Activated CD8-positive, alpha-beta memory T cell treated with anti-CD3 and anti-CD28 coated beads for 24 hours (primary cell): ENCODE data around the gene NPNT.

Experiments used
- DNase-seq: peaks from one replicate; pipeline ENCODE4 v3.0.0-alpha.2; 2020

Gene NPNT

DNA sequence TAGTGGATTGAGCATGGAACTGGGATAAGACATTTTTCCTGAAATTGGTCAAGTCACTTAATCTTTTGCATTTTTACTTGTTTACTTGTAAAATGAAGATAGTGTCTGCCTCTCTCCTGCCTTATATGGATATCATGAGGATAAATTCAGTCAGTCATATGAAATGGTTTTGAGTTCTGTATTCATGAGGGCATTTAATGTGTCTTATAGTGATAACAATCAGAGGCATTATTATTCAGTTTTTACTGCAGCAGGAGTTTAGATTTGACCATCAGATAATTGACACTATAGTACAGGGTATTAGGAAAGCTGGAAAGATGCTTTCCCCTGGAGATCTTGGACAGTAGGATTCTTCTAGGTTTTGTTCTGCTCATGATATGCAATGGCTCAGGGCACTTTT lies 26.0 kb downstream of the NPNT start:
- DNase-seq: no peak

DNA sequence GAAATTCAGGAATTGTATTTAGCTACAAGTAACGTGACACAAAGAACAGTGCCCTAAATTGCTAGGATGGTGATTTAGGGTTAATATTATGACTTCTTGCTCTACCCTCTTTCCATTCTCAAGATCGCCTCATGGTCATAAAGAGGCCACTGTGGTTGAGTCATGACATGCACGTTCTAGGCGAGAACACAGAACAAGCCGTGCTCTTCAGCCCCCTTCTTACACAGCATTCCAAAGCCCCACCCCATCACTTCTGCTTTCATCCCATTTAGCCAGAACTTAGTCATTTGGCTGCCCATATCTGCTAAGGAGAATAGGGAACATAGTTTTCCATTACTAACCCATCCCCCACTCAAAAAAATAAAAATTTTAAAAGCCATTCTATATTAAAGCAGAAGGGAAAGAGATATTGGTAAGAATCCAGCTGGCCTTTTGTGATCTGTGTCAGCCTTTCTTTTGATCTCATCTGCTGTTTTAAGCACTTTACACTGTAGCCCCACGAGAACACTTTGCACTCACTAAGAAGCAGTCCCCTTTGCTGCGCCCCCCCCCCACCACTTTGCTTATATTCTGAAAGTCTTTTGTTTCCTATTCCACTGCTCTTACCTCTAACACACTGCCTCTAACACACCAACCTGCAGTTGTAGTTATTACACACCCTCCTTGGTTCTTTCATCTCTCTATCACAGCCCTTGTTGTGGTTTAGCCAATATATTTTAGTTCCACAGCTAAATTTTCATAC lies 28.4 kb downstream of the NPNT start:
- DNase-seq: no peak

DNA sequence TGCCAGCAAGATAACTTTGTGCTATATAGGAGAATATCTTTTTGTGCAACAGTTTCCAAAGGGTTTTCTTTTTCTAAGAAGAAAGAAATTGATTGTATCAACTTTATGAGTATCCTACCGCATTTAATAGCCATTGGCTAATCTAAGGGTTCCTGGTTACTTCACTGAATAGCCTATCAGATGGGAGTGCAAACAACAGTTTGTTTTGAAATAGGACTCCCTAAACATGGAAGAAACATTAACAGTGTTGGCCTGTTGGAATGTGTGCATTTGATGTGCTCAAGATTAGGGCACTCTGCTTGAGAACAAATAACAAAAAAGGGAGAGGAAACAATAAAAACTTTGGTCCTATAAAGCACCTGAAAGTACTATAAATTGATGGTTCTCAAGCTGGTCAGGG lies 29.1 kb downstream of the NPNT start:
- no peak for DNase-seq

DNA sequence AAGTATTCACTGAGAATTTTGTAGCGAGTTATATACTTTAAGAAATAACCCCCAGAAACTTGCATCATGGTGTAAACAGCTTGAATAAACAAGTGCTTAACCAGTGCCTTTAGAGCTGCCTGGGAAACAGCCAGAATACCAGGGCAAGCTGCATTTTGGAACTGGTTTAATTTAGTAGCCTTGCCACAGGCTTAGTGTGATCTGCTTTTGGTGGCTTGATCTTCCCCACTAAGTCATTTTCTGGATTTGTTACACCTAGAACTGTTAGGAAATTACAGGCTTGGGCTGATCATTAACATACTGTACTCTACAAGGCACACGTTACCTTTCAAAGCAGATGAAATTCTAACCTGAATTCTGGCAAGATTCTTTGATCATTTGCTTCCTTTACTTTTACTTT lies 35.4 kb downstream of the NPNT start:
- DNase-seq: no peak

DNA sequence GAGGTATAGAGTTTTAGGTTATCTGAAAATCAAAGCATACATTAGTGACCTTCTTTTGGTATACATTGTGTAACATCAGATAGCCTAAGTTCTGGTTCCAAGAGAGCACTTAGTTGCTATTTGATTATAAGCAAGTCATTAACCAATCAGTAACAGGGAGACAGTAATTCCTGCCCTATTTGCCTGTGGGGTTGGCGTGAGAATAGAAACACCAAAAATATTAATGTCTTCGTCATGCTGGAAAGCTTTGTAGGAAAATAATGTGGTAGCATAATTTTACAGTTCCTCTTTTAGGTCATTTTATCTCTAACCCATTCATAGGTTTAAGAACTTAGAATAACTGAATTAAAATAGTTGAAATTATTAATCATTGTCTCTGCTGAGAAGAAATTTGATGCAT lies 37.8 kb downstream of the NPNT start:
- DNase-seq: no peak

DNA sequence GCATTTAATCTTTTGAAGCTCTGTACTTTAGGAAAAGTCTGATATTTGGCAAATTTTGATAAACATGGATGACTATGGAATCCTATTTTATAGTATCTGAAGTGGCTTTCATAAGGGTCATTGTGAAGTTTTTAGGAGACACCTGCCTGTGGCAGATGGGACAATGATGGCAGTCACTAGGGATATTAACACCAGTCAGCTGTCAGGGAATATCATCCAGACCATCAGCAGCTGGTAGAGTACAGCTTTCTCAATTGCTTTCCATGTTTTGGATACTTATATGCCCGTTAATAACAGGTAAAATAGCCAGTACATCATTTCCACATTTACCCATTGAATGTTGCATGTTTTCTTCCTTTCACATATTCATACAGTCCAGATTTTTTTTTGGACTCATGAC lies 39.1 kb downstream of the NPNT start:
- no peak for DNase-seq

DNA sequence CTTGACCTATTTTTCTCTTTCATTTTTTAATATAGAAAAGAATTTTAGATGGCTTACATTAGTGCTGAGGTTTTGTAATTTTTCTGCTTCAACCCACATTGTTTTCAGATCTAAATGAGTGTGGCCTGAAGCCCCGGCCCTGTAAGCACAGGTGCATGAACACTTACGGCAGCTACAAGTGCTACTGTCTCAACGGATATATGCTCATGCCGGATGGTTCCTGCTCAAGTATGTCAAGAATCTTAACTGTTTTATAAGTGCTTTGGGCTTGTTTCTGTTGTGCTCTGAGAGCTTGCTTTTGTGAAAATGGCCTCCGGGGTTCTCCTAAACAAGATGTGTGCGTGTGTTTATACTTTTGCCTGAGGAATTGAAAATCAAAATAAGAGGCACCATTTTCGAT lies 41.6 kb downstream of the NPNT start:
- DNase-seq: no peak

DNA sequence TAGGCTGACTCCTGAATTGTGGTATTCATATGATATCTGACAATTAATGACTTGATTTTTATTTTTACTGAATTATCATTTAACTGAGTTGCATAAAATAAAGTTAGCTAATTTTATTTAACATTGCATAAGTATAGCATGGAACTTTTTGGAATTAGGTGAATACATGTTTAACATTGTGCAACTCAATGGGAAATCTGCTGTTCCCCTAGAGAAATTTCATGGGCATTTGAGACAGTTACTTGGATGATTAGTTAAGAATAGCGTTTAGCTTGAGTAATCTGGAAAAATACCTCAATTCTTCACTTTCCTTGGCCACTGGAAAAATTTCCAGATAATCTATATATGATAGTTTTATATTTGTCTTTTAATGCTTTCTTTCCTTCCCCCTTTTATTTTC lies 42.5 kb downstream of the NPNT start:
- no peak for DNase-seq

DNA sequence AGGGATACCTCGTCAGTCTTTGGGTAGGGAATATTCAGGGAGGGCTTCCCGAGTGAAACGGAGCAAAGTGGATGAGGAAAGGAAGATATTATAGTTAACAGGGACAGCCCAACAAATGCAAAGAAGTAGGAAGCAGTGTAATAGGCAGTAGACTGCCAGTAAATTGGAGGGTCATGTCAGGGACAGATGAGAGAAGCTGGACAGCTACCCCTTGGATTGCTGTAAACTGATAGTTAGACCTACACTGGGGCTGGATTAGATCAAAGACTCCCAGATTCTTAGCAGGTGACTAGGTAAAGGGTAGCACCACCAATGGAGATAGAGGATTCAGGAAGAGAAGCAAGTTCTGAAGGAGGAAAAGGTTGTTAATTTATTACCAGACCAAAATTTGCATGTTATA lies 48.0 kb downstream of the NPNT start:
- no peak for DNase-seq

DNA sequence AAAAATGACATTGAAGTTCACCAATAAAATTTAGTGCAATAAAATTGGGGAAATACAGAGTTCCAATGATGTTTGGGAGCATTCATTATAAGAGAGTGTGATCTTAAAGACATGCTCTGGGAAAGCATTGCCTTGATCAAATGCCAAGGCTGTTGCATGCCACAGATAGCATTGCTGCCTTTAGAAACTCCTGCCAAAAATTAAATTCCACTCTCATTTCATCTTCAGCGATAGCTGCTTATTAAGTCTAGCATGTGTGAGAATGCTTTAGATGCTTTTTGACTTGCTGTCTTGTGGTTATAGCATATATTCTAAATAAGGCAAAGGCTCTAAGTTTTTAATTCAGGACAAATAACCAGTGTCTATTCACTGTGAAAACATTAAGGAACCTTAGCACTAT lies 49.3 kb downstream of the NPNT start:
- DNase-seq: no peak

DNA sequence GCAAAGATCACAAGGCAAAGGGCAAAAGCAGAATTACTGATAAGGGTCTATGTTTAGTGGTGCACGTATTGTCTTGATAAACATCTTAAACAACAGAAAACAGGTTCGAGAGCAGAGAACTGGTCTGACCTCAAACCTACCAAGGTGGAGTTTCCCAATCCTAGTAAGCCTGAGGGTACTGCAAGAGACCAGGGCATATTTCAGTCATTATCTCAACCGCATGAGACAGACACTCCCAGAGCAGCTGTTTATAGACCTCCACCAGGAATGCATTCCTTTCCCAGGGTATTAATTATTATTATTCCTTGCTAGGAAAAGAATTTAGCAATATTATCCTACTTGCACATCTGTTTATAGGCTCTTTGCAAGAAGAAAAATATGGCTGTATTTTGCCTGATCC lies 51.5 kb downstream of the NPNT start:
- DNase-seq: no peak

DNA sequence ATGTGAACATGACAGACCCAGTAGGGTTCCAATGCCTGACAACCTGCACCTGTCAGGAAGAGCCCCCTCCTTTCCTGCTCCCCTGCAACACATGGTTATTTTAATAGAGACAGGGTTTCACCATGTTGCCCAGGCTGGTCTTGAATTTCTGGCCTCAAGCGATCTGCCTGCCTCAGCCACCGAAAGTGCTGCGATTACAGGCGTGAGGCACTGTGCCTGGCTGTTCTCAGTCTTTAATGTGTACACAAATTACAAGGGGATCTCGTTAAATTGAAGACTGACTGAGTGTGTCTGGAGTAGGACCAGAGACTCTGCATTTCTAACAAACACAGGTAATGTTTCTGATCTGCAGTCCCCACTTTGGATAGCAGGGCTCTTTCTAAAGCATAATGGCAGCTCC lies 55.4 kb downstream of the NPNT start:
- DNase-seq: no peak

DNA sequence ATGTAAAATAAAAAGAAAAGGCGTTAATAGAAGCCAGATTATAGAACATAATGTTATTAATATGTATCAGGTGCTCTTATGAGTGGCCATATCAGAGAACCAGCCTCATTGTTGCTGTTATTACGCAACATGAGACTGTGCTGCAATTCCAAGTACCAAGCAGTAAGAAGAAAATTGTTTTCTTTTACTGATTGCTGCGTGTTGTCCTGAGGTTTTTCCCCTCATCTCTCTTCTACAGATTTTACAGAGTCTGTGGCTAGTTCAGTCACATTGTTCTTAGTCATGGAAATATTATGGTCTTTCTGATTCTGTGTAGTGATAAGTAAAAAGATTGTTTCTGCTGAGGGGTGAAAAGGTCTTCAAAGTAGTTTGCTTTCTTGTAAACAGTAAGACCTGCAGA lies 55.9 kb downstream of the NPNT start:
- no peak for DNase-seq

DNA sequence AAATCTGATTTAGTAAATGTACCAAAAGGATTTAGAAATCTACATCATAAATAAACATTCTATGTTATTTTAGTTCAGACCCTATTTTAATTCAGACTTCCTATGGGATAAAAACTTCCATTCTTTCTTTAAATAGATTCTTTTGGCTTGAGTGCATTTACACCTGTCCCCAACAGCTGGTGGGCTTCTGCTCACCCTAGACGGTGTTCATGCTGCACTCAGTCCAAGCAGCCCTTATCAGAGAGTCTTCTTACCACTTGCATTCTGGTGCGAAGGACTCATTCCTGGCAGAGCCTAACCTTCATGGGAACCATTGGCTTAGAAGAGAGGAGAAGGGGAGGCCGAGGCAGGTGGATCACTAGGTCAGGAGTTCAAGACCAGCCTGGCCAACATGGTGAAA lies 57.3 kb downstream of the NPNT start:
- DNase-seq: no peak

DNA sequence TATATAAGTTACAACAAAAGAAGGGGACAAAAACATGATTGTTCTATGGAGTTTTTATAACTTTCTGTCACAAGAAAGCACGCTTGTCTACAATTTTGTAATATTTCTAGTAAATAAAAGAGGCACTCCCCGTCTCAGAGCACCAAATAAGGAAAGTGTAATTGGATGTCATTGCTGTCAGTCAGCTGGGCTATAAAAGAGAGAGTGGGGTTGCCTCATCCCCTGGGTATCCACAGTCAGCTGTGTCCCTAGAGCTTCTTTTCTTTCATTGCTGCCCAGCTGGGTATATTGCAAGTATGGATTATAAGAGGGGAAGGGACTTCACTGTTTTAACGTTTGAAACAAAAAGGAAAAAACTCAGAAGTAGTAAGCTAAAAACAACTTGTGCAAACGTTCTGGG lies 61.3 kb downstream of the NPNT start:
- DNase-seq: no peak

DNA sequence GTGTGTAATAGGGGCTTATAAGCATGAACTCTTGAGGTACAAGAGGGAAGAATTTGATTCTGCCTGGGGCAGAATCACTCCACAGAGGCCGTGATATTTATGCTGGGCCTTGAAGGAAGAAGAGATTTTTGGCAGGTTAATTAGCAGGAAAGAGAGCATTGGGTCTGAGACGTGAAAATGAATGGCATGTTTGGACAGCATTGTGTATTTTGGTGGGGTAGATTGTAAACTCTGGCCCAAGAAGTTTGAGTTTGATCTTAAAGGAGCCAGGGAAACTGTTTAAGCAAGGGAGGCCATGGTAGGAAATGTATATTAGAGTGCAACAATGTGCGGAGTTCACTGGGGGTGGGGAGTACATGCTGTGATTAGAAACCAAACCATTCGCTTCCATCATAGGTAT lies 62.4 kb downstream of the NPNT start:
- DNase-seq: no peak

DNA sequence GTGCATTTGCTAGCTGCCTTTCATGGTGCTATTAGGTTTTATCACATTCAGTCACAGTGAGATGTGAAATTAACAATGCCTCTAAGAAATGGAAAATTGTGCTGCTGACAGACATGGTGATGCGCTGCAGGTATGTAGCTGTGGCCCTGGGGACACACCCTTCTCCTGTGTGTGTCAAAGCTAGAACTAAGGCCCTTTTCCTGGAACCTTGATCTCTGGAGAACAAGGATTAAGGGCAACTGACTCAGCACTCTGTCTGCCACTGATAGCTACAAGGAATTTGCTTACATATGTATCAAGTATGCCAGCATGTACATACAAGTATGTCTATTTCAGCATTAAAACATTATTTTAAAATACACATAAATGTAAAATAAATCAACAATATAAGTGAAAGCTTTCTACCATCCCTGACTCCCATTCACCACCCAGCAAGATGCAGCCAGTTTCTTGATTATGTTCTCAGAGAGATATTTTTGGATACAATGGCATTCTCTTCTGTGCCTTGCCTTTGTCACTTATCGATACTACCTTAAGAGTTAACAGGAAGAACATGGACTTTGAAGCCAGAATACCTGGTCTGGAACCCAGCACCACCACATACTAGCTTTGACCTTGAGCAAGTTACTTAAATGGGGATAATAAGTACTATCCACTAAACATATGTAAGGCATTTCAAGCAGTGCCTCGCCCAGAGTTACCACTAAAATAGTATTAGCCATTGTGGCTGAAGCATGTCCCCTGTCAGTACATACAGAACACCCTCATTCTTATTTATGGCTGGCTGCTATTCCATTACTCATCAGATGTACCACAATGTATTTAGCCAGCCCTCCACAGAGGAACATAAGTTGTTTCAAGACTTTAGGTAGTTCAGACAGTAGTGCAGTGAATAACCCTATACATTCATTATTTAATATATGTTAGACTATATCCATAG lies 68.5 kb downstream of the NPNT start:
- DNase-seq: no peak

DNA sequence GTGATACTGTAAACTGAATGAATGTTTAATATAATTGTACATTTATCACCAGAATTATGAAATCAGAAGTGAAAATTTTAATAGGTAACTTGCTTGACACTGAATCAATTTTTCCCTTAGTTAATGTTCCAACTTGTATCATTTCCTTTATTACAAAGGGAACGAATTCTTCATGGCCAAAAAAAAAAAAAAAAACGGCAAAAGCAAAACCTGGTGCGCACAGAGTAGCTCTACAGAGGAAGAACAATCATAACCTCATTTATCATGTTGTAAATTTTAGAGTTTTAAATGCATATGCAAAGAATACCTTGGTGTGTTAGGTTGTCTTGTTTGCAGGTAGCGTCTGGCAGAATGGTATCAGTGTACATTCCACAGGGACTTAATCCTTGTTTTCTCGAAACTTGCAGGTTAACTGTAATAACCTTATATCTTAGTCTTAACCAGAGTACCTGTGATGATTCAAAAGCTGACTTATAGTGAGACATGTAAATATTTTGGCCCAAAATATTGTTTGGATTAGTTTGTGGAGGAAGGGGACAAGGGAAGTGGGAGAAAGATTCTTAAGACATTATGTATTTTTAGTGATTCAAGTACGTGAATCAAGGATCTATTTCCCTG lies 70.0 kb downstream of the NPNT start:
- no peak for DNase-seq

DNA sequence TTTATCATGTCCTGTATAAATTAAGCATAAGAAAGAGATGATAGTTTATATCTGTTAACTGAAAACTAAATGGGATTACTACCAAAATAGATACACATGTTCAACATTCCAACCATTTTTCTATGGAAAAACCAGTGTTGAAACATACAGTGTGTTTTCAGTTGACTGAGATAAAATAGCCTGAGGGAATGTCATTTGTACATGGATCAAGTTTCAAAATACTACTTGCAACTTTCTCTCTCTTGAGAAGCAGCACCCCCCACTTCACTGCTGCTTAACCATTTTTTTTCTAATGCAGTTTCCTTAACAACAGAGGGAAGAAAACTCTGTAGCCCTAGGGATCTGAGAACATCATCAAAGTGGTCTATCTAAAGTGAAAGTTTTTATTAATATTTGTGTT lies 70.8 kb downstream of the NPNT start:
- no peak for DNase-seq

DNA sequence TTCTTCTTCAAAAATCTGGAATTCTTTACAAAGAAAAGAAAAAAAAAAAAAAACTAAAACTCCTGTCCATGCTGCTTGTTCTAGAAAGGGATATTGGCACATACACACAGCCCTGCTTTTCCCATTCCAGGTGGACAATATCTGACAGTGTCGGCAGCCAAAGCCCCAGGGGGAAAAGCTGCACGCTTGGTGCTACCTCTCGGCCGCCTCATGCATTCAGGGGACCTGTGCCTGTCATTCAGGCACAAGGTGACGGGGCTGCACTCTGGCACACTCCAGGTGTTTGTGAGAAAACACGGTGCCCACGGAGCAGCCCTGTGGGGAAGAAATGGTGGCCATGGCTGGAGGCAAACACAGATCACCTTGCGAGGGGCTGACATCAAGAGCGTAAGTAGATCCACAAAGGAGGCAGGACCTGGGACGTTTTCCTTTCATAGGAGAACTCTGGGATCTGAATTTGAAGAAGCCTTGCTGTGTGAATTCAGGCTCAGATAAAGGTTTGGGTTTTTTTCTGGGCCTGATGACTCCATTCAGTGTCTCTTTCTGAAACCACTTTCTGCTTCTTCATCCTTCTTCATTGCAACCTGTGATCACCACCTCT lies 71.9 kb downstream of the NPNT start:
- DNase-seq: no peak

DNA sequence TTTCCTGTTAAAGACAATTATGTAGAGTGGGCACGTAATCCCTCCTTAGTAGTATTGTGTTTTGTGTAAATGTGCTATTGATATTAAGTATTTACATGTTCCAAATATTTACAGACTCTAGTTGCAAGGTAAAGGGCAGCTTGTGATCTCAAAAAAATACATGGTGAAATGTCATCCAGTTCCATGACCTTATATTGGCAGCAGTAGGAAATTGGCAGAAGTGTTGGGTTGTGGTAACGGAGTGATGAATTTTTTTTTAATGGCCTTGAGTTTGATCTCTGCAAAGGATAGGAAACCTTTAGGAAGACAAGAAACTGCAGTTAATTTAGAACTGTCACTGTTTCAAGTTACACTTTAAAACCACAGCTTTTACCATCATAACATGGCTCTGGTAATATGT lies 74.3 kb downstream of the NPNT start:
- no peak for DNase-seq

DNA sequence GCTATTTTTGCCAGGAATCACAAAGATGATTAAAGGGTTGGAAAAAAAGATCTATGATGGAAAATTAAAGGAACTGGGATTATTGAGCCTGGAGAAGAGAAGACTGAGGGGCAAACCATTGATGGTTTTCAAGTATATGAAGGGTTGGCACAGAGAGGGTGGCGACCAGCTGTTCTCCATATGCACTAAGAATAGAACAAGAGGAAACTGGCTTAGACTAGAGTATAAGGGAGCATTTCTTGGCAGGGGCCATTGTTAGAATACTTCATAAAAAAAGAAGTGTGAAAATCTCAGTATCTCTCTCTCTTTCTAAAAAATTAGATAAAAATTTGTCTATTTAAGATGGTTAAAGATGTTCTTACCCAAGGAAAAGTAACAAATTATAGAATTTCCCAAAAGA lies 75.1 kb downstream of the NPNT start:
- no peak for DNase-seq

DNA sequence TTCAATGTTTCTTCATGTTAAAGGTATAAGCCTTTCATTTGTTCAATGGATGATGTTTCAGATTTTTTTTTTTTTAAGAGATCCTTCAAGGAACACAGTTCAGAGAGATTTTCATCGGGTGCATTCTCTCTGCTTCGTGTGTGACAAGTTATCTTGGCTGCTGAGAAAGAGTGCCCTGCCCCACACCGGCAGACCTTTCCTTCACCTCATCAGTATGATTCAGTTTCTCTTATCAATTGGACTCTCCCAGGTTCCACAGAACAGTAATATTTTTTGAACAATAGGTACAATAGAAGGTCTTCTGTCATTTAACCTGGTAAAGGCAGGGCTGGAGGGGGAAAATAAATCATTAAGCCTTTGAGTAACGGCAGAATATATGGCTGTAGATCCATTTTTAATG lies 75.8 kb downstream of the NPNT start:
- DNase-seq: no peak
